Skin of body (tissue), 2 donors: ENCODE results near the gene SMIM9. TPM values are rescaled to one million over a fixed set of nuclear protein-coding genes. Genes with fewer than 3 reads are reported as not detected.
"Not testable (repeated sequence)": the region's sequence is repeated elsewhere in the genome, so short reads cannot be mapped to it uniquely, and the experiment has no call there.

Experiments used
- DNase-seq: peaks from one replicate; lab custom pipeline; 2025; lab: John Stamatoyannopoulos, UW
- total RNA-seq: library from RNA; depleted of rRNA; stranded (reverse); fragments of >200 nt; gene quantifications from one replicate; pipeline ENCODE4 v1.2.3, GENCODE V29; 2014

SMIM9 gene
- total RNA-seq, result not detected

DNA sequence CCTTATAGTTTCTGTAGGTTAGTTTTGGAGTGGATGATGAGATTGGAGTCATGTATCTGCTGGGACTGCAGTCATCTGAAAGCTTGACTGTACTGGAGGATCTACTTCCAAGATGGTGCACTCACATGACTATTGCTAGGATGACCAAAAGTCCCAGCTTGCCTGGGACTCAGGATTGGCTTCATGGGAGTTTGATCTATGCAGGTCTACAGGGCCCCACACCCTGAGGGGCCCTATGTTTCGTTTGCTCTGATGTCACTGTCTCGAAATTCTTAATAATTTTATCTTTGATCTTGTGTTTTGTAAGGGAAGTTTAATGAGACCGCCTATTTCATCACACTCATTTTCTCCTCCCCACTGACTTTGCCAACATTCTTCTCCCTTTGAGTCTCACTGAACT, at the start of gene SMIM9:
TSS of gene SMIM9 (minus strand) at position 101 of the 400 bp plus-strand sequence. CDS start 3,806 bp downstream, outside the sequence.
- no peak for DNase-seq

DNA sequence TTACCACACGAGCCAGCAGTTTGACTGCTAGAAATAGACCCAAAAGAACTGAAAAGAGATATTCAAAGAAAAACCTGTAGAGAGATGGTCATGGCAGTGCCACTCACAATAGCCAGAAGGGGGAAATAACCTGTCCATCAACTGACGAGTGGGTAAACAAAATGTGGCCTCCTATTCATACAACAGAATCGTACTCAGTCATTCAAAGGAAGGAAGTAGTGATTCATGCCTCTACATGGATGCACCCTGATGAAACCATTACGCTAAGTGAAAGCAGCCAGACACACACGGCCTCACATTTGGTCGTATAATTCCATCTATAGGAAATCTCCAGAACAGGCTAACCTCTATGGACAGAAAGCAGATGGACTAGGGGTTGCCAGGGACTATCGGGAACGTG, 49.6 kb upstream of the SMIM9 start:
- not testable (repeated sequence) for DNase-seq

DNA sequence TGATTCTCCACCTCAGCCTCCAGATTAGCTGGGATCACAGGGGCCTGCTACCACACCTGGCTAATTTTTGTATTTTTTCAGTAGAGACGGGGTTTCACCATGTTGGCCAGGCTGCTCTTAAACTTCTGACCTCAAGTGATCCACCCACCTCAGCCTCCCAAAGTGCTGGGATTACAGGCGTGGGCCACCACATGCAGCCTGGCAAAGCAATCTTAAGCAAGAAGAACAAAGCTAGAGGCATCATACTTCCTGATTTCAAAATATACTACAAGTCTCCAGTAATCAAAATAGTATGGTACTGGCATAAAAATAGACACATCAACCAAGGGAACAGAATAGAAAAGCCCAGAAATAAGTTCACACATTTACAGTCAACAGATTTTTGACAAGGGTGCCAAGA, 38.9 kb upstream of the SMIM9 start:
- no peak for DNase-seq

DNA sequence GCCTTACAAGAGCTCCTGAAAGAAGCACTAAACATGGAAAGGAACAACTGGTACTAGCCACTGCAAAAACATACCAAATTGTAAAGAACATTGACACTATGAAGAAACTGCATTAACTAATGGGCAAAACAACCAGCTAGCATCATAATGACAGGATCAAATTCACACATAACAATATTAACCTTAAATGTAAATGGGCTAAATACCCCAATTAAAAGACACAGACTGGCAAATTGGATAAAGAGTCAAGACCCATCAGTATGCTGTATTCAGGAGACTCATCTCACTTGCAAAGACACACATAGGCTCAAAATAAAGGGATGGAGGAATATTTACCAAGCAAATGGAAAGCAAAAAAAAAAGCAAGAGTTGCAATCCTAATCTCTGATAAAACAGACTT, 34.1 kb upstream of the SMIM9 start:
- not testable (repeated sequence) for DNase-seq

DNA sequence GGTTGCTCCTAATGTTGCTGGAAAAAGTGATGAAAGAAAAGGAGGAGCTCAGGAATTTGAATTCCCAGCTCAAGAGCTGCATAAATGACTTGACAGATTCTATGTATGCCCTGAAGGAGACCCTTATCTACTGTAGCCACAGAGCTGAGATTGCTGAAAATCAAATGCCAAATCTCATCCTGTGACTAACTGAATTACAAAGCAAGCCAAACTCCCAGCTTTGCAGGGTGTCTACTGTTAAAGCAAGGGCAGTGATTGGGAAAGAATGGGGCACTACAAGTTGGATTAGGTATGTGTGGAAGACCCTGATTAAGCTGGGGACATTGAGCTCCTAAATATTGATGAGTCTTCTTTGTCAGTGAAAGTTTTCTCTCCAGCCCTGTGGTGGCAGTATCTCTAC, 20.8 kb upstream of the SMIM9 start:
- no peak for DNase-seq

DNA sequence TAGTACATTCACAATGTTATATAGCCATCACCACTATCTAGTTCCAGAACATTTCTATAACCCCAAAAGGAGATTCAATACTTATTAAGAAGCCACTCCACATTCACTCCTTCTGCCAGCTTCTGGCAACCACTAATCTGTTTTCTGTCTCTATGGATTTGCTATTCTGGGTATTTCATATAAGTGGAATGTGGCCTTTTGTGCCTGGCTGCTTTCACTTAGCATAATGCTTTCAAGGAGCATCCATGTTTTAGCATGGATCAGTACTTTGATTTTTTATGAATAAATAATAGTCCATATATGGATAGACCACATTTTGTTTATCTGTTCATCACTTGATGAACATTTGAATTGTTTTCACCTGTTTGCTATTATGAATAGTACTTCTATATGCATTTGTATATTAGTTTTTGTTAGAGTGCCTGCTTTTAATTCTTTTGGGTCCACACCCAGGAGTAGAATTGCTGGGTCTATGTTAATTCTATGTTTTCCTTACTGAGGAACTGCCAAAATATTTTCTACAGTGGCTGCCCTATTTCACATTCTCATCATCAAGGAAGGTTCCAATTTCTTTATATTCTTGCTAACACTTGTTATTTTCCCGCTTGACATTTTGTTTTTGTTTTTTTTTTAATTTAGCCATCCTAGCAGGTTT, 16.6 kb upstream of the SMIM9 start:
- DNase-seq, result no peak

DNA sequence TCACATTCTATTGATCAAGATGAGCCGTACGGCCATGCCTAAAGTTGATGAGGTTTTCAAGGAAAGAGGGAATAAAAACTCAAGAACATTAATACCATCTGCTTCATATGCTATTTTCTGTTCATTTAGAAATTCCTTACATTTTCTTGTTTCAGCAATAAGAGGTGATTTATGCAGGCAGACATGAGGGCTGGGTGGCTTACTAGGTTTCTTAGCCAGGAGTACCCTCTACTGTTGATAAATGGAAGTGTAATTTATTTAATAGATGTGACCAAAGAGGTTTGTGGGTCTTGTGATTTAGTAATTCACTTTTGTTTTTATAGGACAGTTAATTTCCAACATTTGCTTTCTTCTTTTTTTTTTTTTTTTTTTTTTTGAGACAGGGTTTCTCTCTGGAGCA, 6.4 kb upstream of the SMIM9 start:
- peak; percentile 25 for DNase-seq

DNA sequence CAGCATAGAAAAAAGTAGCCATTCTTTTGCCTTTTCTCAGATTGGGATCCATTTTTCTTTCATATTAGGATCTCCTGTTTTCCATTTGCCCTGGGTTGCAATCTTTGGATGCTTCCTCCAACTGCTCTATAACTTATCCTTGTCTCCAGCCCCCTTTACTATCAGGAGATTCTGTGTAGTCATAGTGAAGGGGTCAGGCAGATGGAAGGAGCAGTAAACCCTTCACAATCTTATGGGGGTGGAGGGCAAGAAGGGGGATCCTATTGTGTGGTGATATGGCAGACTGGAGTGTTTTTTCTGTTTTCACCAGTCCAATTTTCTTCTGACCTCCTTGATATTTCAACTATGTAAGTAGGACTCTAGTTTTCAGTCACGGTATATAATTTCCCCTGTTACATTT, 1.7 kb upstream of the SMIM9 start:
- DNase-seq, result no peak

DNA sequence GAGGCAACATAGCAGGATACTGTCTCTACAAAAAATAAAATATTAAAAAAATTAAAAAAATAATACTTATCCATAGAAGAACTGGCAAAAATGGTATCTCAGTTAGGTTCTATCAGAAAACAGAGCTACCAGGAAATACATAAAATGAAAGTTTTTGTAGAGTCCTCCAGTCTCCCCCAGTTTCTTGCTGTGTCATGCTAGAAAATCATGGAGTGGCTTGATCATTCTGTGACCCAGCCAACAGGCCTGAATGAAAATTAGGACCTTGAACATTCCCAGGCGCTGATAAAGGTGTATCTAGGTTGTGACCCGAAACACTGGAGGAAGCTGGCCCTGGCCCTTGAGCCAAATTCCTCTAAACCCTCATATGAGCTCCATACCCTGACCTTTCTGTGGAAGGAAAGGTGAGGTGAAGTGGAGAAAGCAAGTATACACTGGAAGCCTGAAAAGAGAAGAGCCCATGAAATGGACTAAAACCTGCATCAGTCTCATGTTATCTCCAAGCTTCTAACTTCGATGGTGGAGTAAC, 652 bp downstream of the SMIM9 start:
- DNase-seq, result no peak

DNA sequence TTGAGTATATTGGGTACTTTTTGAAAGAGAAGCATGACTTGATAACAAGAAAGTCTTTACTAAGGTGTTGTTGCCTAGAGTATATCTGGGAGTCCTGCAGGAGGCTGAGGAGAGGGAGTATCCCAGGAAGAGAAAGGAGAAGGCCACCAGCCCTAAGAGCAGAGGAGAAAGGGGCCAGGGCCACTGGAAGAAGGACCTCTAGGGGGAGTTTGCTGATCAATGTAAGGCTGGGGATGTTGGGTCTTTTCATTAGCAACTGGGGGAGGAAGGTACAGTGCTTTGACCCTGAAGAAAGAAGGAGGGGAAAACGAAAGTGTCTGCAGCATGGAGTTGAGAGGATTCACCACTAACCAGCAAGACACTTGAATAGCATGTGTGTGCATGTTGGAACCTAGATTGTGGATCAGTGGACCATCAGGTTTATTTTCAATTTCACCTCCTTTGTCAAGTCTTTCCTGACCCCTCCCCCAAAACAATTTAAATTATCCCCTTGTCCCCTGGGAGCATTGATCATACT, 4.5 kb downstream of the SMIM9 start:
- DNase-seq, result no peak

DNA sequence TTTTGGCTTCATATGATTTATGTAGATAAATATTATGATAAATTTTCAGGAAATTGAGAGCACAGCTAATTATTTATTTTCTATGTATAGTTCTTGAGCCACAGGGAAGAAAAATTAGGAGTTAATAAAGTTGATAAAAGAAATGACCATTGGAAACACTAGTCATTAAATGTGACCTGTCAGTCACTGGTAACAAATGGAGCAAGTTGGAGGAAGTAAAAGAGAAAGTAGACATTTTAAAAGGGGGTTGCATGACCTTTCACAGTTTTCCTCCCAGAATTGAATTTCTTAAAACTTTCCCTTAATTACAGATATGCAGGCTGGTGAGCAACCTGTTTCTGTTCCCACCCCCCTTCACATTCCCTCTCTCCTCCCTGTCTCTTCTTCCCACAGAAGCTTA, 5.3 kb downstream of the SMIM9 start:
- no peak for DNase-seq

DNA sequence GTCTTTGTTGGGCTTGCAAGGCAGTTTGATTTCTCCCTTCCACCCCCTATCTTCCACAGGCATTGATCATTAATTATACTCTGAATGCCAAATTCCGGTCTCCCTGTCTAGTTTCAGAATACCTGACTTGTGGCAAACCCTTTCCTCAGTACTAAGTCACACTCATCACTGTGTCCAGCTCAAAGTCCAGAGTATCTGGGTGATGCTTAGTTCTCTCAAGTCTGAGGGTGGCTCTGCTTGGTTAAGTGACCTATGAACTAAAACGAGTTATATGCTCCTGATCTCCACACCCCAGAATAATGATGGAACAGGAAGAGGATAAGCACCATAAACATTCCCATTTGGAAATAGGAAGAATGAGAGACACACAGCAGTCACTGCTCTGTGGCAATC, 6.5 kb downstream of the SMIM9 start:
- DNase-seq, result no peak

DNA sequence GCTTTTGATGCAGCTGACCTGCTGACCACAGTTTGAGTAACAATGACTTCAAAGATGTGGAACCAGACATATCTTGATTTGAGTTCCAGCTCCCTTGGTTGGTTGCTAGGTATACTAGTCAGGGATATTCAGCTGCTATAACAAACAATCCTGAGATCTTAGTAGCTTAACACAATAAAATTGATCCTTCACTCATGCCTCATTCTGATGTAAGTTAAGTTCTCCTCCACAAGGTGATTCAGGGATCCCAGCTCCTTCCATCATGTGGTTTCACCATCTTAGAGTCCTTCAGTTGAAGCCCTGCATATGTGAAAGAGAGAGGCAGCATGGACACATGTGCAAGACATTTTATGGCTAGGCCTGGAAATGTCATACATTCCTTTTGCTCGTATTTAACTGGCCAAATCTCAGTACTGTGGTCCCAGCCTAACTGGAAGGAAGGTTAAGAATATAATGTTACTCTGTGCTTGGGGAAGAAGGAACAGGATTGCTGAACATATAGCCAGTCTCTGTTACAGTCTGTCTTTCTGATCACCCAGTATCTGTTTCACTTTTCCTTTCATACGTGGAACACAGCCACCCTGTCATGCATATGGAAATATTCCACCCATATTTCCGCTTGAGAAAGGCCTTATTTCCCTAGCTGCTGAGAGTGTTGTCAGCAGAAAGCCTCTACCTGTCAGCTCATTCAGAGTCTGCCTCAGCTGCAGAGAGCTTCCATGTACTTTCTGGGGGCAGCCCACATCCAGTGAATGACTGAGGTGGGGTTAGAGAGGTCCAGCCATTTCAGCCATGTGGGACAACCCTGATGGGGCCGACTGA, 7.1 kb downstream of the SMIM9 start:
- DNase-seq, result no peak

DNA sequence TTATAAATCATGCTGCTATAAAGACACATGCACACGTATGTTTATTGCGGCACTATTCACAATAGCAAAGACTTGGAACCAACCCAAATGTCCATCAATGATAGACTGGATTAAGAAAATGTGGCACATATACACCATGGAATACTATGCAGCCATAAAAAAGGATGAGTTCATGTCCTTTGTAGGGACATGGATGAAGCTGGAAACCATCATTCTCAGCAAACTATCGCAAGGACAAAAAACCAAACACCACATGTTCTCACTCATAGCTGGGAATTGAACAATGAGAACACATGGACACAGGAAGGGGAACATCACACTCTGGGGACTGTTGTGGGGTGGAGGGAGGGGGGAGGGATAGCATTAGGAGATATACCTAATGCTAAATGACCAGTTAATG, 8.9 kb downstream of the SMIM9 start:
- not testable (repeated sequence) for DNase-seq

DNA sequence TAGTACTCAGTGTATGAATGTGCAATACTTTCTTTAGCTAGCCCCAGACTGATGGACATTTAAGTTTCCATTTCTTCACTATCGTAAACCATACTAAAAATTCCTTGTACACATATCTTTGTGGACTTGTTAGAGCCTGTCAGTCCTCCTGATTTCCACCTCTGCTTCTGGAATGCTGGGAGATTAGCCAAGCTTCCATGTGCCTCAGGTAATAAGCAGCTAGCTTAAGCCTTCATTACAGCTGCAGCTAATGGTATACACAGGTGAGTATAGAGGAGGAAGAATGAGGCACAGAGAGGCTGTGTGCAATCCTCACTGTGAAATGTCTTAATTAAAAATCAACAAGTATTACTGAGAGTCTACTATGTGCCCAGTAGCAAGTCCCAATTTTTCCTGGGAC, 9.8 kb downstream of the SMIM9 start:
- DNase-seq, result no peak

DNA sequence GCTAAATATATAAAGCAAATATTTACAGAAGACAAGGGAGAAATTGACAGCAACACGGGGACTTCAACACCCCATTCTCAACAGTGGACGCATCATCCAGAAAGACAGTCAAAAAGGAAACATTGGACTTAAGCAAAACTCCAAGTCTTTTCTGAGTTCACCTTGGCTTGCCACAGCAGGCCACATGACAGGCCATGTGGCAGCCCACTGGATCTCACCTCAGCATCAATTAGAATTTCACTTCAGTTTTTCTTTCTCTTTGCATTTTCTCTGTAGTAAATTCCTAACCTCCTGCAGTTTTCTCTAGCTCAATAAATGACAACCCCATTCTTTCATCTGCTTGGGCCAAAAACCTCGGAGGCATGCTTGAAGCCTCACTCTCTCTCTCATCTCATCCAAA, 12.4 kb downstream of the SMIM9 start:
- DNase-seq, result no peak

DNA sequence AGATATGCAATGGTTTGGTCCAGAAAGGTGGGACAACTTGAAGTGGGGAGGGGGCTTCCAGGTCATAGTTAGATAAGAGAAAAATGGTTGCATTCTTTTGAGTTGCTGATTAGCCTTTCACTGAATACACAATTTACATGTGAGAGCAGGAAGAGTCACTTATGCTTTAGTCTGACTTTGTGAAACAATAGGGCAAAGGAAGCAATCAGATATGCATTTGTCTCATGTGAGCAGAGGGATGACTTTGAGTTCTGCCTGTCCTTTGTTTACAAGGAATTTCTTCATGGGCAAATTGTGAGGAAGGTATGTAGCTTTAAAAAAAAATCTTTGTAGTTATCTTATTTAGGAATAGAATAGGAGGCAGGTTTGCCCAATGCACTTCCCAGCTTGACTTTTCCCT, 12.9 kb downstream of the SMIM9 start:
- no peak for DNase-seq

DNA sequence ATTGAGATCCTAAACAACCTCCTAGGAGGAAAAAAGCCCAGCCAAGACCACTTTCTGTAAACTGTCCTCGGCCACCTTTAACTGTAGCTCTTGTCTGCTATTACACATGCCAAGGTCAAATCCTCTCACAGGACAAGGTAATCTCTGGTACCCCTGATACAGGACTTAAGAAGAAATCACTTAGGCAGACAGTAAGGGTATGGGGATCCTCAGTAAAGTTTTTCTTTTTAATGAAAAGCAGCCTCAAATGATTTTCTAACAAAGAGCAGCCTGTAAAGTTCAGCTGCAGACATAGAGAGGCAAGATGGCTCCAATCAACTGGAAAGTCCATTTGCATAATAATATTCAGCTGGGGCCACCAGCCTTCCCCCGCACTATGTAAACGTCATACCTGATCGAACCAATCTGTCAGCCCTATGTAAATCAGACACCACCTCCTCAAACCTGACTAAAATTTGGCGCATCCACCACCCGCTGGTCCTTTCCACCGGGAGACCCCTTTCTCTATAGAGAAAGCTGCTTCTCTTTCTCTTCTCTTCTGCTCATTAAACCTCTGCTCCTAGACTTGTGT, 14.6 kb downstream of the SMIM9 start:
- no peak for DNase-seq

DNA sequence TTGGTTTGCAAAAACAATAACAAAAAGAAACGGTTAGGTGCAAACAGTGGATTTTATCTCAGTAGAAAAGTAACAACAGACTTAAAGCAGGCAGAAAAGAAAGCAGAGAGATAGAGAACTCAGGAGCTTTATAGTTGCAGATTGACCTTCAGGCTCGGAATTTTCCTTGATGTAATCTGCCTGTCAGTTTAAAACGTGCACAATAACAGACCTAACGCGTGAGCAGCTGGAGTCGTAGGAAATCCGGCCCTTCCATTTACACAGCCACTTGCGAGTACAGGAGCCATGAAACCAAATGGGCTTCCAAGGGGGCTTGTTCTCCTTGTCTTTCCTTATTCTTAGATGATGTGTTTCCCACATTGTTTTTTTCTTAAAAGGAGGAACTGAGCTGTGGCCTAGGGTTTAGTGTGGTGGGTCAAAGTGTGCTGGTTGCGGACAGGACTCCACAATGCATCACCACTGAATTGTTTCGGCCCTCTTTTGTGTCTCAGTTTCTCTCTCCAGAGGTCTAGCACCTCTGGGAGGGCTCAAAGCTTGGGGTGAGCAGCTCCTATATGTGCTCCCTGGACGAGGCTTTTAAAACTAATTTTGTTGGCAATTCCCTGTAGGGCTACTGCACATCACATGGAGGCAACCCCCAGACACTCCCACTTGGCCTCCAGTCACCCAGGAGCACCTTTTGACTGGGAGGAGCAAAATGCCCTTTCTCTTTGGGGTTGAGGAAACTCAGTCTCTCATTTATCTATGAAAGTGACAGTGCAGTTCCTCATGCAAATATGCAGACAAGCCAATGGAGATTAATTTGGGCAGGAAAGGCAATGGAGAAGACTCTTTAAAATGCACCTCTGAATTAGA, 15.3 kb downstream of the SMIM9 start:
- DNase-seq, result no peak

DNA sequence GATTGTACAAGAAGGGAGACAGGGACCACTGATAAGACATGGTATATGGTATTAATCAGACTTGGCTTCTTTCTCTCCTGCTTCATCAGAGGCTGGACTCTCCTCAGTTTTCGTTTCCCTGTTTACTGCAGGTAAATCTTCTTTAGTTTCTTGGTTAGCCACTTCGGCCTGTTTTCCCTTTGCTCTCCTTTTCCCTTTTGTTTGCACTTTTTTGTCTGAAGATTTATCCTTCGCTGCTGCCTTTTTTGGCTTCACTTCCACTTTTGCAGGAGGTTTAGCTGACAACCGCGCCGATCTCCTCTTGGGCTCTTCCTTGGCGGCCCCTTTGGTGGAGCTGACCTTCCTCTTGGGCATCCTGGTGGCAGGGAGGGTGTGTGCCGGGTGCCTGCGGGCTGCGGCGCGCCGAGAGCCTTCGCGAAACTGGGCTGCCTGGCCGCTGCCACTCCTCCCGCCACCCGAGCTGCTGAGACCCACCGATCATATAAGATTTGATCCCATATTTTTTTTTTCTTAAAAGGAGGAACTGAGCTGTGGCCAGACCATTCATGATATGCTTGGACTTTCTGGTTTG, 17.3 kb downstream of the SMIM9 start:
- not testable (repeated sequence) for DNase-seq

DNA sequence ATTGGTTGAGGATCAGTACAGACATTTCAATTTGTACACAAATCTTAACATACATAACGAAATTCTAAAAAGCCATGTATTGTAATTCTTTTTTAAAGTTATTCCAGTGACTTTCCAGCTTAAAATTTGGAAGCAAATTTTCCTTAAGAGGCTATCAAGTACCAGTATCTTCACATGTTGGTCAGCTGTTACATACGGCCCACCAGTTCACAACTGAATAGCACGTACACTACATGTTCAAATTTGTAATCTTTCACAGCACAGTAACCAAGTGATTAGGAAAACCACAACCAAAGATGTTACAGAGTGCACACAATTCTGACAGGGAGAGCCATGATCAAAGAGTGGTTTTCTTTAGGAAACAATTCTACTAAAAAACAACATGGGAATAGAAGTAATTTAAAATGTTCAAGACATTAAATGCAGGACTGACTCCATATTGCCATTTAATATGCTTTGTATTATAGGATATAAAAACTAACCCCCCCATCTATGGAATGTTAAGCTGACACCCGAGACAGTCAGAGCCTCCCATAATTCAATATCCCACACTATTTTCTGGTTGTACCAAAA, 18.1 kb downstream of the SMIM9 start:
- not testable (repeated sequence) for DNase-seq
